Activated CD8-positive, alpha-beta T cell treated with anti-CD3 and anti-CD28 coated beads, Interleukin-2, amount 10 ng/mL, durations not matched to agents 7 days and 5 days (primary cell): ENCODE data around the gene GLIS1. TPM values are rescaled to one million over a fixed set of nuclear protein-coding genes. Genes with fewer than 3 reads are reported as not detected.

Source experiments
- ATAC-seq: fragments of 150-1000 bp; cut with Tn5 transposase; one replicate; pipeline ENCODE4 v1.10.0; 2021; ENCODE audit warnings: moderate library complexity
- CTCF ChIA-PET: fragments of 350-600 bp; sonication (Branson Sonifier 250); formaldehyde crosslinking; loops from one replicate; lab custom pipeline; 2021; ENCODE audit warnings: antibody characterized with exemption; lab: Charles Lee
- POLR2A ChIA-PET: fragments of 350-600 bp; sonication (Branson Sonifier 250); formaldehyde crosslinking; loops from one replicate; lab custom pipeline; 2021; ENCODE audit warnings: antibody characterized with exemption; lab: Charles Lee
- DNase-seq: peaks from one replicate; pipeline ENCODE4 v3.0.0-alpha.2; 2020
- H3K27ac Mint-ChIP-seq: one replicate; pipeline ENCODE4 v1.8.0; 2021; ENCODE audit warnings: mild to moderate bottlenecking, mixed read lengths
- H3K27me3 Mint-ChIP-seq: one replicate; pipeline ENCODE4 v1.8.0; 2021; ENCODE audit warnings: low read depth, mixed read lengths
- H3K36me3 Mint-ChIP-seq: one replicate; pipeline ENCODE4 v1.8.0; 2021; ENCODE audit warnings: low read depth, mixed read lengths
- H3K4me1 Mint-ChIP-seq: one replicate; pipeline ENCODE4 v1.8.0; 2021; ENCODE audit warnings: low read depth, mixed read lengths
- H3K4me3 Mint-ChIP-seq: one replicate; pipeline ENCODE4 v1.8.0; 2021; ENCODE audit warnings: mild to moderate bottlenecking, mixed read lengths
- H3K9me3 Mint-ChIP-seq: one replicate; pipeline ENCODE4 v1.8.0; 2022; ENCODE audit warnings: mixed read lengths; ENCODE audit not compliant: insufficient read depth
- total RNA-seq, 2 experiments: library from RNA; stranded (reverse); gene quantifications; one replicate each; pipeline ENCODE4 v1.2.3, GENCODE V29; 2021

GLIS1 gene
- total RNA-seq, 2 experiments from 2014 or later, result not detected

DNA sequence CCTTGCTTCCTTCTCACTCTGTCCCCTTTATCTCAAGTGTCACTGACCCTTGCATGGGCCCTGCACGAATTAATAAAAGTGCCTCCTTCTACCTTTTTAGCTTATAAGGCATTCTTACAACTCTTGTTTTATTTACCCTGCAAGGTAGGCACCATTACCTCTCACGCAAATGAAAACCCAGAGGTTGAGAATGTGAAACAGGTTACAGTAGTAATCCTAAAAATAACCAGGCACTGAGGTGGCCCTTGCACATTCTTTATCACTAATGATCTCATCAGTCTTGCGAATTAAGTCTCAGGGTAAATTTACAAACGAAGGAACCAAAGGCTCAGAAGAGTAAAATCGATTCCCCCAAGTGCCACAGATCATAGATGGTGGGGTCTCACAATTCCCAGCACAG is 3.7 kb downstream of the GLIS1 start:
- ATAC-seq (no peak), DNase-seq (no peak)
- peaks cover 63% of the 10 kb centered on the region for H3K27me3 Mint-ChIP-seq
- H3K4me3 Mint-ChIP-seq, result no peak overlapping the region
- POLR2A ChIA-PET, result interaction anchor here (0.6 kb wide), 1 partner anchor 17 kb away, joined by 3 read pairs; no protein-coding TSS in a partner anchor
- no peak overlapping the region for H3K27ac Mint-ChIP-seq
- no peaks in the 10 kb centered on the region for H3K9me3 Mint-ChIP-seq
- H3K4me1 Mint-ChIP-seq, result peaks cover 7% of the 10 kb centered on the region
- H3K36me3 Mint-ChIP-seq, result no peaks in the 10 kb centered on the region
- CTCF ChIA-PET, result no interaction called here

DNA sequence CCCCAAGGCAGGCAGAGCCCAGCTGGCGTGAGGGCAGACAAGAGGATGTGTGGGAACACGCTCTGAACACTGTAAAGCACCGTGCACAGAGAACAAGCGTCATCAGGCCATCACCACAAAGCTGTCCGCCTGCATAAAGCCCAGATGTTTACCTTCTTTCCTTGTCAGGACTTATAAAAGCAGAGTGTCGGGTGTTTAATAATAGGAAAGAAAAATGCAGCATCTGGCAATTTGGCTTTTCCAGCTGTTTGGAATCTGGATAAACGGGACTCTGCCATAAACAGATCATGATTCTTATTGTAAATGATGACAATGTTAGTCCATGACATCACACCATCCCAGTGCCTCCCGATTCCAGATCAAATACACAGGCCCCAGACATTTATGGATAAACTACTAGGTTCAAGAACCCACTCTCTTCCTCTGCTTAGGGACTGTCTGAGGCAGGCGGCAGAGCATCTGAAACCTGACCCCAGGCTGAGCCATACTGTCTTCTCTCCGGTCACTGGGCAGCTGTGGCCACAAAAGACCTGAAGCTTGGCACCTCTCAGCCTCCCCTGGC is 4.2 kb downstream of the GLIS1 start:
- ChIA-PET POLR2A (interaction anchor here (0.6 kb wide), 1 partner anchor 17 kb away, joined by 3 read pairs; no protein-coding TSS in a partner anchor), CTCF (no interaction called here)
- DNase-seq (no peak), ATAC-seq (no peak)
- no peak overlapping the region for H3K4me3 Mint-ChIP-seq
- no peaks in the 10 kb centered on the region for H3K36me3 Mint-ChIP-seq
- peaks cover 5% of the 10 kb centered on the region for H3K4me1 Mint-ChIP-seq
- H3K27me3 Mint-ChIP-seq, result peaks cover 58% of the 10 kb centered on the region
- no peaks in the 10 kb centered on the region for H3K9me3 Mint-ChIP-seq
- H3K27ac Mint-ChIP-seq, result no peak overlapping the region

- ChIA-PET CTCF (no interaction called here), POLR2A (interaction anchor here (0.6 kb wide), 1 partner anchor 297 kb away, joined by 3 read pairs; no protein-coding TSS in a partner anchor)
- Mint-ChIP-seq H3K9me3 (no peaks in the 10 kb centered on the region), H3K4me3 (no peak overlapping the region), H3K27ac (no peak overlapping the region), H3K4me1 (peaks cover 2% of the 10 kb centered on the region), H3K36me3 (no peaks in the 10 kb centered on the region), H3K27me3 (peaks cover 55% of the 10 kb centered on the region)
- ATAC-seq (no peak), DNase-seq (no peak)
Observed at GRCh38 chr1:53733975-53734649, 4.9 kb downstream of the GLIS1 start.

DNA sequence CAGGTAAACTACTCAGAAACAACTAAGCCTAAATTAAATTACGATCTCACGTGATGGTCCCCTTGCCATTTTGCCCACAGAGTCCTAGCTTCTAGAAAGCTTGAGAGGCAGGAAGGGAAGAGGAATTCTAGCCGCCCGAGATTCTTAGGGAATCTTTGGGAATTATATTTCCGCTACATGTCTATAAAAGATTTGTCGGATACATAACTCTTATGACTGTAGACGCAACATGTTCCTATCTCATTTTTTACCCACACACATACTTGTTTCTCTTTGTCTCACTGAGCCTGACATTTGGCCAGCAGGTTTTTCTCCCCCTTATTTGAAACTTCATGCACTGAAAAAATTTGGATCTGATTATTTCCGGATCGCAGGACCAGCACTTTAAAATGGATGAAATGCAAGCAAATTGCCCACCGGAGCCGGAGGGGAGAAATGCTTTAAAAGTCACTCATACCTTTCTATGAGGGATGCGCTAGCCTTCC is 5.5 kb downstream of the GLIS1 start:
- H3K27me3 Mint-ChIP-seq, result peaks cover 51% of the 10 kb centered on the region
- no peak overlapping the region for H3K4me3 Mint-ChIP-seq
- H3K4me1 Mint-ChIP-seq, result peaks cover 2% of the 10 kb centered on the region
- no peaks in the 10 kb centered on the region for H3K36me3 Mint-ChIP-seq
- no peak for ATAC-seq
- ChIA-PET CTCF (no interaction called here), POLR2A (interaction anchor here (0.6 kb wide), 1 partner anchor 298 kb away, joined by 3 read pairs; no protein-coding TSS in a partner anchor)
- no peak overlapping the region for H3K27ac Mint-ChIP-seq
- no peak for DNase-seq
- no peaks in the 10 kb centered on the region for H3K9me3 Mint-ChIP-seq

DNA sequence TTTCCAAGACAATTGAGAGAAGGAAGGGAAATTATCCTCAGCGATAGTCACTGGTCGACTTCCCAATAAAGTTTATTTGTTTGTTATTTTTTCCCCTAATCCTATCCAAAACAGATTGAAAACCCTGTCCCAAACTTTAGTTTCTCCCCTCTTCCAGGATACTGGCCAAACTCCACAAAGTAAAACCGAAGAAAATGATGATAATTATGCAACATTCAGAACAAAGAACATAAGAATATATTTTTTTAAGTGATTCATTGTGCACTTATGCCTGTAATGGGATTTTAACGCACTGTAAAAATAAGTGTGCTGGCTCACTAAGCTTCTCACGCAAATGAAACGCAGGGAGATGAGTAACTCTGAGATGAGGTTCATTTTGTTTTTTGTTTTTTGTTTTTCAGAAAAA is 6.0 kb downstream of the GLIS1 start:
- DNase-seq (no peak), ATAC-seq (no peak)
- Mint-ChIP-seq H3K4me3 (no peak overlapping the region), H3K9me3 (no peaks in the 10 kb centered on the region), H3K27ac (no peak overlapping the region), H3K36me3 (no peaks in the 10 kb centered on the region), H3K27me3 (peaks cover 48% of the 10 kb centered on the region), H3K4me1 (peaks cover 2% of the 10 kb centered on the region)
- ChIA-PET POLR2A (no interaction called here), CTCF (no interaction called here)

DNA sequence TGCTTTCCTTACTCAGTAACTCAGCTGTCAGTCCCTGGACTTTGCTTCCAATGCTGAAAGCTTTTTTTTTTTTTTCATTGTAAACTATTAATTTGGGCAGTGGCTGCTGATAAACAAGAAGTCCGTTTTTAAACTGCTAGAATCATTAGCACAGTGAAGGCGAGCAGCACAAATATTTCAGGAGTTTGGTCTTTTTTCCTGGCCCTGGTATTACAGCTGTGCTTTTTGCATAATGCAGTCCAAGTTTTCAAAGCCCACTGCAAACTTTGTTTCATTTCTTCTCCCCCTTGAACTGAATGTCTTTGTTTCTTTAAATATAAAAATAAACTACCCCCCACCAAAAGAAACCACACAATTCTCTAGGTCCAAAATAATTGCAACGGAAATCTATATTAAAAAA is 6.6 kb downstream of the GLIS1 start:
- DNase-seq (no peak), ATAC-seq (no peak)
- Mint-ChIP-seq H3K27ac (no peak overlapping the region), H3K4me1 (peaks cover 1% of the 10 kb centered on the region), H3K36me3 (no peaks in the 10 kb centered on the region), H3K27me3 (peaks cover 46% of the 10 kb centered on the region), H3K4me3 (no peak overlapping the region), H3K9me3 (no peaks in the 10 kb centered on the region)
- ChIA-PET POLR2A (no interaction called here), CTCF (no interaction called here)

DNA sequence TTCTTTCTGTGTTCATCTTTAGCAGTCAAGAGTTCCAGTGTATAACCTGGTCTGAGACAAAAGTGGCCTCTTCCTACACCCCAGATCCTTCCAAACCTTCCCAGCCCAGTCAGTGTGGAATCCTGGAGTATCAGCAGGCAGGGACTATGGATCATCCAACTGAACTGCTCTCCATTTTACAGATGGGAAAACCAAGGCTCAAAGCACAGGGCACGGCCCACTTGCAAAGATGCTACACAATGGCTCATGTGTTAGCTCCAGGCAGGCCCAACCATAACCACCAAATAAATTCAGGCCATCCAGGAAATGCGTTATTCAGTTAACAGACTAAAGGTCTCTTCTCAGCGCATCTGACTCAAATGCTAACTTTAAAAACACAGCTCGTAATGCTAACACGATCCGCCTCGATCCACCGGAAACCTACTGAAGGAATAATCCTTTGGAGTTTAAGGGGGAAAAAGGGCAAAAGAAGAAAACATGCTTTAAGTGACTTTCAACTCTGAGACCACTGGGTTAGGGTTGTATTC is 7.1 kb downstream of the GLIS1 start:
- H3K4me3 Mint-ChIP-seq, result no peak overlapping the region
- H3K9me3 Mint-ChIP-seq, result no peaks in the 10 kb centered on the region
- peaks cover 40% of the 10 kb centered on the region for H3K27me3 Mint-ChIP-seq
- ATAC-seq, result no peak
- no peaks in the 10 kb centered on the region for H3K36me3 Mint-ChIP-seq
- ChIA-PET POLR2A (no interaction called here), CTCF (no interaction called here)
- no peak overlapping the region for H3K27ac Mint-ChIP-seq
- no peak for DNase-seq
- H3K4me1 Mint-ChIP-seq, result no peaks in the 10 kb centered on the region

DNA sequence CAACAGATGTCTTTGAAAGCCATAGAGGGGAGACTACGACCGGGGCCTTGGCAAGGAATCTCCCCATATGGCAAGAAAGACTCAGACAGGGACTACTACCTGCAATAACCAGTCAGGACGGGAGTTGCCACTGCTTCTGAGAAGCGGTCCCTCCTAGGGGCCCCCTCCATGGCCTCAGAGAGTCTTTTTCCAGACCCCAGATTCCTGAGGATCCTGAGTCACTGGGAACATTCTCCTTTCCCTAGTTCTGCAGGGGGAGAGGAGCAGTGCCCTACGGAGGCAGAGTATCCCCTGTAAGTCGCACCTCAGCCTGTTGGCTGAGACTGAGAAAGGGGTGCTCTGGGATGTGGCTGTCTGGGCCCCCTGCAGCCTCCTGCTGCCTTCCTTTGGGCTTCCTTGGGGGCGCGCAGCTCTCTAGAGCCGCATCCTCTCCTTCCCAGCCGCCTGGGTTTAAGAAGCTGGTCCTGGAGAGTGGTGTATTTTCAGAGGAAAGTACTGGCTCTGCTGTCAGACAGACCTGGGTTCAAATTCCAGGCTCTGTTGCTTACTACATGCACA is 7.8 kb downstream of the GLIS1 start:
- Mint-ChIP-seq H3K27ac (no peak overlapping the region), H3K4me3 (no peak overlapping the region), H3K36me3 (no peaks in the 10 kb centered on the region), H3K9me3 (no peaks in the 10 kb centered on the region), H3K4me1 (no peaks in the 10 kb centered on the region), H3K27me3 (peaks cover 35% of the 10 kb centered on the region)
- CTCF ChIA-PET, result no interaction called here
- ATAC-seq, result no peak
- POLR2A ChIA-PET, result no interaction called here
- no peak for DNase-seq

GRCh38 chr1:53730224-53730865 is 8.6 kb downstream of the GLIS1 start:
- H3K27me3 Mint-ChIP-seq, result peaks cover 28% of the 10 kb centered on the region
- POLR2A ChIA-PET, result interaction anchor here (0.6 kb wide), 1 partner anchor 85 kb away, joined by 3 read pairs; no protein-coding TSS in a partner anchor
- DNase-seq (no peak), ATAC-seq (no peak)
- H3K4me1 Mint-ChIP-seq, result no peaks in the 10 kb centered on the region
- H3K4me3 Mint-ChIP-seq, result no peak overlapping the region
- H3K27ac Mint-ChIP-seq, result no peak overlapping the region
- CTCF ChIA-PET, result interaction anchor here (0.8 kb wide), 1 partner anchor 258 kb away, joined by 3 read pairs; no protein-coding TSS in a partner anchor
- H3K36me3 Mint-ChIP-seq, result no peaks in the 10 kb centered on the region
- no peaks in the 10 kb centered on the region for H3K9me3 Mint-ChIP-seq

DNA sequence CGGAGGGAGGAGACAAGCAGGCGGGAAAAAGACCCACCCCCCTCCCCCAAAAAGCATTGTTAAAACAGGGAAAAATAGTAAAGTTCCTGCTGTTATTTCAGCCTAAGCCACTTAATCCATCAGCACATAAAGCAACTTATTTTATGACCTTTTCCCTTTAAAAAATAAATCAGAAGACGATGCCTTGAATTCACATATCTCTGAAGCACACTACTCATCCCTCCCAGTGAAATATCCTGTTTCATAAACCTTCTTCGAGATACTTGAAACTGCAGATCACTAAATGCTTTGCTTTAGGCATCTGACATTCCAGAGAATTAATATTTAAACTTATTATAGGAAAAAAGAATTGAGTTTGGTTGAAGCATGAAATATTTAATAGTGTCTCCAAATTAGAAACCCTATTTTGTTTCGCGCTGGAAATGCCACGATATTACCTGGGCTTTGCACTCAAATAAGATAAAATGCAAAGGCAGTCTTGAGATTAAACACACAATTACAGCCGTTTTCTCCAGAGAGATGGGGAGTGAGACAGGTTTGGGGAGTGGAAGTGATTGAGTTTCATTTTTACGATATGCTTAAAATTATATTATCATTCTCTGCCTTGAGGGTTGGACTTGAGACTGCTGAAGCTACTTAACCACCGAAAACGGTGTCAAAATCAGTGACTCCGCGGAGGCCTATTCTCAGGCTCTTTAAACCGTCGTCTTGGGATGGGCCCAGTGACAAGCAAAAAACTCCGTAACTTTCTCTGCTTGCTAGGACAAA is 9.3 kb downstream of the GLIS1 start:
- H3K9me3 Mint-ChIP-seq, result no peaks in the 10 kb centered on the region
- no peak overlapping the region for H3K27ac Mint-ChIP-seq
- peaks cover 22% of the 10 kb centered on the region for H3K27me3 Mint-ChIP-seq
- DNase-seq (no peak), ATAC-seq (no peak)
- POLR2A ChIA-PET, result no interaction called here
- CTCF ChIA-PET, result interaction anchor here (0.8 kb wide), 1 partner anchor 257 kb away, joined by 3 read pairs; no protein-coding TSS in a partner anchor
- no peaks in the 10 kb centered on the region for H3K36me3 Mint-ChIP-seq
- H3K4me3 Mint-ChIP-seq, result no peak overlapping the region
- H3K4me1 Mint-ChIP-seq, result no peaks in the 10 kb centered on the region
